ENCODE results near the gene VPS4B.

DNA sequence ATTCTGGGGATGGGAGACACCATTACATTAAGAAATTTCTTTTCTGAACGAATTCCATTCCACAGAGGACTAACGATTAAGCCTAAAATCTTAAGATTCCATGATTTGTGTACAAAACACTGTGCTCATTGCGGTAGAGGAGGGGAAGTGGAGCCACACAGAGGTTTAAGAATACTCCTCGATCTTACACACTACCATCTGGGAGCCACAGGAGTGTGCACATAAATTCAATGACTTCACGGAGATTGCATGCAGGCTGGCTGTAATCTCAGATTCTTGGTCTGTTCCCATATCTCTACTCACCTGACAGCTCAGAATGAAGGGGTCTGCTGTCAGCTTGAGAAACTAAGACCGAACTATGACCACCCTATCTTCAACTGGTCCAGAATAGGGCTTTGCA is 762 bp downstream of the VPS4B start:
- TF ChIP-seq POLR2AphosphoS5 (IDR thresholded peaks at IDR 0.05; ENCODE audit: low read depth, low read length) = no peak
- TF ChIP-seq, protein P1, sequence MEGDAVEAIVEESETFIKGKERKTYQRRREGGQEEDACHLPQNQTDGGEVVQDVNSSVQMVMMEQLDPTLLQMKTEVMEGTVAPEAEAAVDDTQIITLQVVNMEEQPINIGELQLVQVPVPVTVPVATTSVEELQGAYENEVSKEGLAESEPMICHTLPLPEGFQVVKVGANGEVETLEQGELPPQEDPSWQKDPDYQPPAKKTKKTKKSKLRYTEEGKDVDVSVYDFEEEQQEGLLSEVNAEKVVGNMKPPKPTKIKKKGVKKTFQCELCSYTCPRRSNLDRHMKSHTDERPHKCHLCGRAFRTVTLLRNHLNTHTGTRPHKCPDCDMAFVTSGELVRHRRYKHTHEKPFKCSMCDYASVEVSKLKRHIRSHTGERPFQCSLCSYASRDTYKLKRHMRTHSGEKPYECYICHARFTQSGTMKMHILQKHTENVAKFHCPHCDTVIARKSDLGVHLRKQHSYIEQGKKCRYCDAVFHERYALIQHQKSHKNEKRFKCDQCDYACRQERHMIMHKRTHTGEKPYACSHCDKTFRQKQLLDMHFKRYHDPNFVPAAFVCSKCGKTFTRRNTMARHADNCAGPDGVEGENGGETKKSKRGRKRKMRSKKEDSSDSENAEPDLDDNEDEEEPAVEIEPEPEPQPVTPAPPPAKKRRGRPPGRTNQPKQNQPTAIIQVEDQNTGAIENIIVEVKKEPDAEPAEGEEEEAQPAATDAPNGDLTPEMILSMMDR (IDR thresholded peaks at IDR 0.05; ENCODE audit: control extremely low read depth in 1 of 3, insufficient read depth in 1 of 3, low read depth in 1 of 3, low read length in 3 of 3) = no peak
- TF ChIP-seq MAFK (IDR thresholded peaks at IDR 0.05; ENCODE audit: low read depth, low read length) = no peak
- no peak for TF ChIP-seq CHD1 (IDR thresholded peaks at IDR 0.05; ENCODE audit: low read depth, low read length)
- TF ChIP-seq JUND (IDR thresholded peaks at IDR 0.05; ENCODE audit: low read length) = no peak
- TF ChIP-seq YY1 (IDR thresholded peaks at IDR 0.05; ENCODE audit: low read depth, low read length) = no peak
- TF ChIP-seq SP1 (IDR thresholded peaks at IDR 0.05; ENCODE audit: low read depth, low read length) = no peak
- TF ChIP-seq RAD21 (IDR thresholded peaks at IDR 0.05 in 1 of 2, conservative IDR thresholded peaks at IDR 0.05 in 1 of 2; ENCODE audit: low read depth in 2 of 2, low read length in 2 of 2) = no peak
- TF ChIP-seq, protein P2, sequence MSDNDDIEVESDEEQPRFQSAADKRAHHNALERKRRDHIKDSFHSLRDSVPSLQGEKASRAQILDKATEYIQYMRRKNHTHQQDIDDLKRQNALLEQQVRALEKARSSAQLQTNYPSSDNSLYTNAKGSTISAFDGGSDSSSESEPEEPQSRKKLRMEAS (IDR thresholded peaks at IDR 0.05) = no peak
- no peak for TF ChIP-seq KDM5A (IDR thresholded peaks at IDR 0.05; ENCODE audit: low read length)
- no peak for TF ChIP-seq POLR2A (IDR thresholded peaks at IDR 0.05; ENCODE audit: control extremely low read depth in 1 of 2, low read depth in 2 of 2, low read length in 2 of 2)
- TF ChIP-seq, protein P3, sequence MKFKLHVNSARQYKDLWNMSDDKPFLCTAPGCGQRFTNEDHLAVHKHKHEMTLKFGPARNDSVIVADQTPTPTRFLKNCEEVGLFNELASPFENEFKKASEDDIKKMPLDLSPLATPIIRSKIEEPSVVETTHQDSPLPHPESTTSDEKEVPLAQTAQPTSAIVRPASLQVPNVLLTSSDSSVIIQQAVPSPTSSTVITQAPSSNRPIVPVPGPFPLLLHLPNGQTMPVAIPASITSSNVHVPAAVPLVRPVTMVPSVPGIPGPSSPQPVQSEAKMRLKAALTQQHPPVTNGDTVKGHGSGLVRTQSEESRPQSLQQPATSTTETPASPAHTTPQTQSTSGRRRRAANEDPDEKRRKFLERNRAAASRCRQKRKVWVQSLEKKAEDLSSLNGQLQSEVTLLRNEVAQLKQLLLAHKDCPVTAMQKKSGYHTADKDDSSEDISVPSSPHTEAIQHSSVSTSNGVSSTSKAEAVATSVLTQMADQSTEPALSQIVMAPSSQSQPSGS (IDR thresholded peaks at IDR 0.05; ENCODE audit: low read length) = no peak
- TF ChIP-seq PHF8 (conservative IDR thresholded peaks at IDR 0.05; ENCODE audit: low read depth, low read length) = no peak

Measured in H1 (cell line).